Right hindlimb (tissue), 1 donor: ENCODE data around the gene SLK.
A peak's percentile ranks its signal among the peaks of the same experiment; 100 is the strongest.

Experiments used
- DNase-seq: peaks from one replicate; pipeline ENCODE4 v3.0.0-alpha.2; 2018

SLK gene

DNA sequence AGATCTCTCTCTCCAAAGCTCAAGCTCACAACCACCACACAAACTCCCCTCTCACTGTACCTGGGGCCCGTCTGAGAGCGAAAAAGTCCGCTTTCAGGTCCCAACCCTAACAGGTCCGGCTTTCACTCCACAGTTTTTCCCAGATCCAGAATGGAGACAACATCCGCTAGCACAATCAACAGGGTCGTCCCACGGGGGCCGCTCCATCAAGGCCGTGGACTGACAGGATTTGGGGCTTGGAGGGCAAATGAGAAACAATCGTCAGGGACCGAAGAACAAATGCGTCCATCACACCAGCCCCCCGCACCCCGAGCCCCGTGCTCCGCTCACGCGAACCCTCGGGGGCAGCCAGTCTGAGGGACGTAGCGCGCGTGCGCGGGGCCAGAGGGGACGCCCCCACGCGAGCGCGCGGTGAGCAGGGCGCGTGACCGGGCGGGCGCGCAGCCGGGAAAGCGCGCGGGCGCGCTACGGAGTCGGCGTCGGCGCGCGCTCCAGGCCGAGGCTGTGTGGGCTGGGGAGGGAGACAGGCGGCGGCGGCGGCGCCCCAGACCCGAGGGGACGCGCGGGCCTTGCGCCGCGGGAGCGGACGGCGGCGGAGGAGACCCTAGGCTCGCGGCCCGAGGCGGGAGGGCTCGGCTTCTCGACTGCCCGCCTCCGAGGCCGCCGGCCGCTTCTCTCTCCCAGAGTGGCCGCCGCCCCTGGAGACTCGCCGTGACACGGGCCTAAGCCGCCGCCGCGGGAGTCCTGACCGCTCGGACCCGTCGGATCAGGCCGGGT lies at the start of gene SLK:
TSS of gene SLK (plus strand) at position 470 of the 777 bp plus-strand sequence. CDS start 606 bp downstream, outside the sequence.
- peak; percentile 88 for DNase-seq

DNA sequence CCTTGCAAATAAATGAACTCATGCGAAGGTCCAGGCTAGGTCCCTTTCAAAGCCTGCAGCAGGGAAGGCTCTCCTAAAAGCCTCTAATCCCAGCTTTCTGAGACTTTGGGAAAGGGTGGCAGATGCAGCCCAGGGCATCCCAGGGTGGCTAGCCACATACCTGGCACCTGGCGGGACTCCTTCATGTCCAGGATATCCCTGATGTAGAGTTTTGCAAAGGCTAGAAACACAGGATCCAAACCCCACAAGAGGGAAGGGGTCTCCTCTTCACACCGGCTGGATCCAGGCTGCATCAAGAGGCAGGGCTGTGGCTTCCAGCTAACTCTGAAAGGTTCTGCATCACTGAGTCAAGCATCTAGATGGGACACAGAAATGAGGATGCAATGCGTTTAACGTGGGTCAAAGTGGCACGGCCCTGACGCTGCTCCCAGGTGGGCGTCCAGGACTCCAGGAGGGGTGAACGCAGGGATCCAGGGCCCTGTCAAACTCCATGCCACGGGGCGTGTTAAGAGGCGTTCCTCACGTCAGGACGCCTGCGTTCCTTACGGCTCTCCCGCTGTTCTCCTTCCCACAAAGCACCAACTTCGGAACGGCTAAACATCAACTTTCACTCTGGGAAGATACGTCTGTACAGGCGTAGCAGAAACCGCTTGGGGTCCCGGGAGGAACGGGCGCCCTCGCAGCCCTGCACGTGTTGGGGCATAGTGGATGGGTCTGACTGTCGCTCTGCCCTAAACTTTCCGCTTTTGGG lies 49.5 kb upstream of the SLK start:
- no peak for DNase-seq

DNA sequence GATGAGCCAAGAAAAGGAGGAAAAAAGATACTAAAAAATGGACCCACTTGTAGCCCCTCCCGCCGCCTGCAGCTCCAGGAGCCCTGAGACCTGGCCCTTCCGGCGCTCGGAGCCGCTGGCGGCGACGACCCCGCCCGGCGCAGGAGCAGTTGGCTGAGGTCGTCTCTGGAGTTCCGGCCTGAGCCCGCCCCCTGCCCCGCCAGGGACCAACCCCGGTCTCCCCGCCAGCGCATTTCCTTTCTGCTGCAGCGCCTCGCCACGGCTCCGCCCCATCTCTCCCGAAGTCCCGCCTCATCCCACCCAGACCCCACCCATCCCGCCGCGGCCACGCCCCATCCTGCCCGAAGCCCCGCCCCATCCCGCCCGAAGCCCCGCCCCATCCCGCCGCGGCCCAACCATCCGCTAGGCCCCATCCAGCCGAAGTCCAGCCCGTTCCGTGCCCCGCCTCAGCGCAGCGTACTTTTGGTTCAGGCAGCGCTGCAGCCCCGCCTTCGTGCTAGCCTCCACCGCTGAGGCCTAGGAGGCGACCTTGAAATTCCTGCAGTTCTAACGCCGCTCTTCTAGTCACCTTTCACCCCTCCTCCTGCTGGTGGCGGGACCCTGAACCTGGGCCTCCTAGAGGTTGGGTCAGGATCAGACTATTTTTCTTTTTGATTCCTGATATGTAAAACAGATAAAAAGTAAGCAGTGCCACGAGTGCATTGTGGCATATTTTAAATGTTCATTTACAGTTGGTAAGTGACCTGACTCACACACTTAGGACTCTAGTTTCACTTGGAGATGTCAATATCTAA lies 48.7 kb upstream of the SLK start, which contains the start of gene STN1:
TSS of gene STN1 (minus strand) at position 132 of the 794 bp plus-strand sequence. CDS start 590 bp downstream, outside the sequence.
- DNase-seq = peak; percentile 99

DNA sequence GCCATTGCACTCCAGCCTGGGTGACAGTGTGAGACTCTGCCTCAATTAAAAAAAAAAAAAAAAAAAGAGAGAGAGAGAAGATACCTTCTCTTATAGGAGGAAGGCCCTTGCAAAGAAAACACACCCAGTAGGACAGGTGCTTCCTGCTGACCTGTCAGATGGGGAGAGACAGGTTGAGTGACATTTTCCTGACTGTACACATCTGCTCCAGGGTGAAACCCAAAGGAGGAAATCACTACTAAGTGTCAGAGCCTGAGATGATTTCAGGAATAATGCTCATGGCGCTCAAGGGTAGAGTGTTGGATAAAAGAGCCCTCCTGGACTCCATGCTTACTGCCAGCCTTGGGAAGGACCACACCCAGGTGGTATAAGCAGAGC lies 47.3 kb upstream of the SLK start:
- no peak for DNase-seq

DNA sequence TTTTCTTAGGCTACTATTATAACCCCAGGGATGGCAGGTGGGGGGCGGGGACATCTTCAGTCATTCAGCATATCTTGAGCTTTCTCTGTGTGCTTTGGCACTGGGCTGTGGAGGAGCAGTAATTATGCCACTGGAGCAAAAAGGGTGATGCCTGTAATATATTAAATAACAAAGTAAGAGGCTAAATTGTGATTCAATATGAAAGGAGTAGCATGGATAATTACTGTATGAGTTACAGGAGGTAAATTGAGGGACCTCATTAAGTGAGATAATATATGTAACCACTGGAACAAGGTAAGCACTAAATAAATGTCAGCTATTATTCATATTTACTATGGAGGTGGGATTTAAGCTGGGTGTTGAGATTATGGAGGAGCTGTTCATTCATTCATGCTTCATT lies 45.7 kb upstream of the SLK start:
- no peak for DNase-seq

DNA sequence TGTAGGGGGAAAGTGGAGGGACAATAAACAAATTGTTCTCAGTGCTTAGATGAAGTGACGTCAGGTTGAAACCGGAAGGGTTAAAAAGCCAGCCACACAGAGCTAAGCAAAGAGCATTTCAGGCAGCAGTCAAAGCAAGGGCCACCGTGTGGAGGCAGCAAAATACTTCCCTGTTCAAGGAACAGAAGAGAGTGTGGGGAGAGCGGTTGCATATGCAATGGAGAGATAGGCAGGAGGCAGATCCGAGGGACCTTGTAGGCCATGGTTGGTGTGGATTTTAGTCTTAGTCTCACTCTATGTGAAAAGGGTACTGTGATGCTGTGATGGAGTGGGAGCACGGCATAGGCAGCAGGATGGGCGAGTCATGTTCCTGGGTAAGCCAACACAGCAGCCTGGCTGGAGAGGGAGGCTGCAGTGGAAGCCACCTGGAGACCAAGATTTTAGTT lies 45.2 kb upstream of the SLK start:
- DNase-seq = no peak

DNA sequence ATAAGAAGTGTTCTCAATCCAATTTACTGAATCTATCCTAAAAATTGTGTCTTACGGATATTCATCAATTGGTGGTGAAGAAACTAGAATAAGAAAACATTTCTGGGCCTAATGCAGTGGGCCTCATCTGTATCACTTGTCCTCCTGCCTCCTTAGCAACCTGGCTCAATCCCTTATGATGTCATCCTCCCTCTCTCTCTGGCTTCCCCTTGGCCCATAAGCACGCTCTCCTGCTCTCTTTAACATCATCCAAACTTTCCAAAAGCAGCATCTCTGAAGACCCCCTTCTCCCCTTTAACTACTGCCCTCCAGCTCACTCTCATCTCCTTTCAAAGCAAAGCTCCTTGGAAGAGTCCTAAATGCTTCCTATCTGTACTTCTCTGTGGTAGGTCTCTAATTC lies 44.3 kb upstream of the SLK start:
- no peak for DNase-seq

DNA sequence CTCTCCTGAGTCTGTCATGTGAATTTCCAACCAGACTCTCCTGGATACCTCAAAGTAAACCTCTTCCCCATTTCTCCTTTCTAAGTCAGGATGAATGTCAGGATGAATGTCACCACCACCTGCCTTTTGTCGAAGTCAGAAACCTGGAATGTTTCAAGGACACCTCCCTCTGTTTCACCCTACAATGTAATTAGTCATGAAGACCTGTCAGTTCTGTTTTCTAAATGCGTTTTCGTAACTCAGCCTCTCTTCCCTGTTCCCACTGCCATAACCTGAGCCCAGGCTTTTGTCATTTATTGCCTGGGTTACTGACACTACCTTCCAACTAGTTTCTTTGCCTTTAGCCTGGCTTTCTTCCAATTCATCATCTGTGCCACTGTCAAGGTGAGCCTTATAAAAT lies 43.4 kb upstream of the SLK start:
- DNase-seq = no peak

DNA sequence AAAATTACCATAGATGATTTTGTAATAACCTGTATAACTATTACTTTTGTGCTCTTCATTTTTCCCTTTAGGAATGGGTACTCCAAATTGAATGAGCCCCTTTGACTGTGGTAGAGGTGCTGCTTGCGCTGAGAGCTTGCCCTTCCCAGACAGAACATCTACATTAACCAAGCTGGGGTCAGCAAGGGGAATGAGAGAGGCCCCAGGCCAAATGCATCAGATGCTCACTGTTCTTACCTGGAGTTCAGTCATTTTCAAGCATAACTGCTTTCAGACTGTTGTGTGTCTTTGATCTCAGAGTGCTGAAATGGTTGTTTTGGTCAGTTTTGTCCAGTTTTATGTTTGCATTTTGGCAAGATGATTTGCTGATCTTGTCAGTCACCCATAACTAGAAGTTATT lies 41.3 kb upstream of the SLK start:
- no peak for DNase-seq

DNA sequence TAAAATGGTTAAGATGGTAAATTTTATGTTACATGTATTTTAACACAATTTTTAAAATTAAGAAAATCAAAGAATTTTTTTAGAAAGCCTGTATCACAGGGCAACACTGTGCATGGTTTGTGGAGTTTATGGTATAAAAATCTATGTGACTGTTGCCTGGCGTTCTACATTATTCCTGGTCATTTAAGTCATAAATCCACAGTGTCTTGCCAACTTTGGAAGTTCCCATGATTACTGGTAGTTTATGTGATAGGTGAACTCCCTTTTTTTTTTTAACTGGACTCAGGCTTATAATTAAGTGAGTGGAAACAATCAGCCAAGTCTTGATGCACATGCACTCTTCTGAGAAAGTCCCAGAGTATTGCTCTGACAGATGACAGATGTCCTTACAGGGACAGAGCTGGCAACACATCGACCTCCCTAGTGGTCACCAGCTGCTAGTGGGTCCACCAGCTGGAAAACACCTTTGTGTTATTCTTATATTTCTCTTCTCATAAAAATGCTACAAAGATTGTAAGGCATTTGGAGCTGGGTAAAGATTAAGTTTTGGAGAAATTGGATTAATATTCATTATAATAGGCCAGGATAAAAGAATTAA lies 40.1 kb upstream of the SLK start:
- DNase-seq = no peak

DNA sequence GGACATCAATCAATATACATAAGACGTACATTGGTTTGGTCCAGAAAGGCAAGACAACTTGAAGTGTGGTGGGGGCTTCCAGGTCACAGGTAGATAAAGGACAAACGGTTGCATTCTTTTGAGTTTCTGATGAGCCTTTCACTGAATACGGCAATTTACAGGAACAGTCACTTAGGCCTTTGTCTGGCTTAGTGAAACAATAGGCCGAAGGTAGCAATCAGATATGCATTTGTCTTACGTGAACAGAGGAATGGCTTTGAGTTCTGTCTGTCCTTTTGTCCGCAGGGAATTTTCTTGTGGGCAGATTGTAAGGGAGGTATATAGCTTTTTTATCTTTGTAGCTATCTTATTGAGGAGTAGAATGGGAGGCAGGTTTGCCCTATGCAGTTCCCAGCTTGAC lies 38.2 kb upstream of the SLK start:
- no peak for DNase-seq

DNA sequence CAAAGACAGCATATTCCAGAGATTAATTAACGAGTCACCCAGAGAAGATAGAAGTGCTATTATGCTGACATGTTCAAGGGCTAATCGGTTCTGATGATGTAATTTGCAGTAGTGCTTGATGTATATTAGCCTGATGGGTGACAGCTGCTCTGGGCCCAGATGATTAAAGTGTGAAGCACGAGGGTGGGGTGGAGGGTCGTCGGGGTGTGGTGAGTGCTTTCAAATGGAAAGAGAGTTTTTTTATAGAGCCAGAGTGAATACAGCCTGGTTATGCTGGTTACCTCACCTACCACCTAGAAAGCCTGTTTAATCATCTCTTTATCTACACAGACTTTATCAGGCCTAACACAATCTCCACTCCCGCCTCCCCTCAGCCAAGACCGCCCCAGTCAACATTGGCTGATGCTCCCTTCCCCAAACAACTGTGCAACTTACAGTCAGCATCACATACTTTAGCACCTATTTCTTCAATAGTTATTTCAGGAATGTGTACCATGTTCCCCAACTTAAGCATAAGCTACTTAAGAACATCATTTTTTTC lies 37.5 kb upstream of the SLK start:
- DNase-seq = no peak

DNA sequence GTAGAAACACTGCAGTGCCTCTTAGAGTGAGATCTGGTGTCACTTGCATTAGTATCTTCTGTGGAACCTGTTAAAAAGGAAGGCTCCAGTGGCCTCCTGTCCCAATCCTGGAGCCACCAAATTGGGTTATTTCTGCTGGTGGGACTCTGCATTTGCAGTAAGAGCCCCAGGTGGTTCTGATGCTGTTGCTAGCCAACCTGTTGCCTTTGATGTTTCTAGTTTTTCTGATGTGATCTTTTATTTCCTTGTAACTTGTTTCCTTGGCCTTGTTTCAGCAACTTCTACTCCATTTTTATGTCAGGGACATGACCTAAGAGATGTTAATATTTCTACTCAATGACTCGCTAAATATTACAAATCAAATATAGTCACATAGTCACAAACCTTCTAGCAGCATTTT lies 36.5 kb upstream of the SLK start:
- no peak for DNase-seq

DNA sequence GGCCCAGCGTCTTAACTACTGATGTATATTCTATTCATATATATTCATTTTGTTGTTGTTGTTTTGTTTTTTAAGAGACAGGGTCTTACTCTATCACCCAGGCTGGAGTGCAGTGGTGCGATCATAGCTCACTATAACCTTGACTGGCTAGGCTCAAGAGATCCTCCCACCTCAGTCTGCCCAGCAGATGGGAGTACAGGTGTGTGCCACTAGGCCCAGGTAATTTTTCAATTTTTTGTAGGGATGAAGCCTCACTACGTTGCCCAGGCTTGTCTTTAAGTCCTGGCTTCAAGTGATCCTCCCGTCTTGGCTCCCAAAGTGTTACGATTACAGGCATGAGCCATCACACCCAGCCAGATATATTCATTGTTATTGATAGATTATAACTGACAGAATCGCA lies 36.1 kb upstream of the SLK start:
- DNase-seq = no peak

DNA sequence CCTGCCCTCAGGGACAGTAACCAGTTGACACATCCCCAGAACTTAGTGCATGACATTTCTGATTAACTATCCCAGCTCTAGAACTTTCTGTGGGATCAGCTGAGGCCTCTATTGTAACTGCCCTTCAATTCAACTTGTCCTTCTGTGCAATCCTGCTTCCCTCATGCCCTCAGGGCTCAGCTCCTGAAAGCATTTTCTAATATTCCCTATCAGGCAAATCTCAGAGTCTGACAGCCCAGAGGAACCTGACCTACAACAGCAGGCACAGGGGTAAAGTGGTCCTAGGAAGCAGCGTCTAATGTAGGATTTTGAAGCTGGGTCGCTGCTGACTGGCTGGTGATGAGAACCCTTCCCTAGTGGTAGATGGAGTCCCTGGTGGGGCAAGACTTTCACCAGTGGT lies 35.3 kb upstream of the SLK start:
- DNase-seq = no peak

DNA sequence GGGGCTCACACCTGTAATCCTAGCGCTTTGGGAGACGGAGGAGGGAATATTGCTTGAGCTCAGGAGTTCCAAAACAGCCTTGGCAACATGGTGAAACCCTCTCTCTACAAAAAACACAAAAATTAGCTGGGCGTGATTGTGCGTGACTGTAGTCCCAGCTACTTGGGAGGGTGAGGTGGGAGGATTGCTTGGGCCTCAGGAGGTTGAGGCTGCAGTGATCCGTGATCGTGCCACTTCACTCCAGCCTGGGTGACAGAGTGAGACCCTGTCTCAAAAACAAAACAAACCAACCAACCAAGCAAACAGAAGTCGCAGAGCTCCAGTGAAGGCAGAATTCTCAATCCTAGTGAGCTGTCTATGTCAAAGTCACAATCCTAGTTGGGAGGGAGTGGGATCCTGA lies 34.7 kb upstream of the SLK start:
- no peak for DNase-seq

DNA sequence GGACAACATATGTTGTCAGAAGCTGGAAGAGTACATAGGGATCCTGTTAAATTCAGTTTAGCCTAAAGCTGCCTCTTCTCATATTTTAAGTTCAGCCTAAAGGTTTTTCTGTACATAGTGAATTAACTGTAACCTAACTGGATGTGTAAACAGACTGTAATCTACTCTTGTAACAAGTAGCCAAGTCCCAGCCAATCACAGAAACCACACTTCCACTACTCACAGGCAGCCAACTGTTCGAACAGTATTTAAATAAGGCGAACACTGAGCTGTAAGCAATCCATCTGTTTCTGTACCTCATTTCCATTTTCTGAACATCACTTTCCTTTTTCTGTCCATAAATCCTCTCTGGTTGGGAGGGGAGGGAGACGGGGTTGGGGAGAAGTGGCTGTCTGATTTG lies 34.0 kb upstream of the SLK start:
- no peak for DNase-seq

DNA sequence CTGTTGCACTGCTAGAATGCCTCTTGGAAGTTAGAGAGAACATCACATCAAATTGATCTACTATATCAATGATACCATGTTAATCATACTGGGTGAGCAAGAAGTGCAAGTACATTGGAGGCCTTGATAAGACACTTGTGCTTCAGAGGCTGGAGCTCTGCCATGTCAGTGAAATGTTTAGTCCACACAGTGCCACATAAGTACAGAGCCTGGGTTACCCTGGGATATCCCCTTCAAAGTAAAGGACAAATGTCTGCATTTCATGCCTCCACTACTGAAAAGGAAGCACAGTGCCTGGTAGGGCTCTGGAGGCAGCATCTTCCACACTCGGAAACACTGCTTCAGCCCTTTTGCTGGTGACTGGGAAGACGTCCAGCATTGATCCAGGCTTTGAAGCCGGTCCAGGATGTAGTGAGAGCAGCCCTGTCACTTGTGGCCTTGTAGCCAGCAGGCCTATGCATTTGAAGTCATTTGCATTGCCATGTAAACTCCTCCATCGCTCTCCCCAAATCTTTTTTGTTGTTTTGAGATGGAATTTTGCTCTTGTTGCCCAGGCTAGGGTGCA lies 33.3 kb upstream of the SLK start:
- DNase-seq = no peak

DNA sequence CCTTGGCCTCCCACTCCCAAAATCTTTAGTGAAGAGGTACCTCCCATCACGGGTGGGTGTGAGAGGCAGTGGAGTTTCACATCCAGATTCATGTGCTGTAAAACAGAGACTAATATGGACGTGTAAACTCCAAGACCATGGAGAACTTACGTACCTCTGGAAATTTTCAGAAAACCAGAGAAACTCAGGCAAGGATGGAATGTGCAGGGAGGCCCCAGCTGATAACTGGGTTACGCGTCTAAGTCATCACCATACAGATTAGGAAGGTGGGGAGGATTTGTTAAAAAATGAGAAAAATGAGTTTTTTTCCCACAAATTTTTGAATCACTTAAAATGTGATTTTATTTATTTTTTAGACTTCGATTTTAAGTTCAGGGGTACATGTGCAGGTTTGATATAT lies 32.6 kb upstream of the SLK start:
- no peak for DNase-seq

DNA sequence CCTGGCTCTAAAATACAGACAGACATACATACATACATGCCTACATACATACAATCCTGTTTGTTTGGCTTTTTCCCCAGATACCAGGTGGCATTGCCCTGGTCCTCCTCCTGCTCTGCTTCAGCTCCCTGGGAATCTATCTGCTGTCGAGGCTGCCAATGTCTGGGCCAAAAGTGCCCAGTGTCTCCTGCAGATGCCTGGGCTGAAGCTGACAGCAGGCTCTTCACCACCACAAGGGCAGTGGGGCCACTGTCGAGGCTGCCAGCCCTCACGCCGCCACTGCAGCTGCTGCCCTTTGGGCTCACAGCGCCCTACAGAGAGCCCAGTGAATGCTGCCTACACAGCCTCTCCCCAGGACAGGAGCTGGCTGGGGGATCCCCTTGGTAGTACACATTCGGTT lies 30.9 kb upstream of the SLK start:
- DNase-seq = no peak

DNA sequence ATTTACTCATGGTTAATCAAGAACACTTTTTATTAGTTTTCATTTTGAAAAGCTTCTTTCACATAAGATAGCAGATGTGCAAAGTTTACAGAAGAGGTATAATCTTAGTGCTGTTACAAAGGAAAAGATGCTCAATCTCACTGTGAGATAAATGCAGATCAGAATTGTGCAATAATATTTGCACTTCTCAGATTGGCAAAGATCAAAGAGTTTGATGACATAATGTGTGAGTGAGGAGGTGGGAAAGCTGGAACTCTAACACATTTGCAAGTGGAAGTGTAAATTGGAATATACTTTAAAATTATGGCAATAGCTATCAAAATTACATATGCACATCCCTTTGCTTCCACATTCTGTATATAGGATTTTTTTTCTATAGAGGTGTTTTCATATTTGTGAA lies 27.4 kb upstream of the SLK start:
- no peak for DNase-seq

DNA sequence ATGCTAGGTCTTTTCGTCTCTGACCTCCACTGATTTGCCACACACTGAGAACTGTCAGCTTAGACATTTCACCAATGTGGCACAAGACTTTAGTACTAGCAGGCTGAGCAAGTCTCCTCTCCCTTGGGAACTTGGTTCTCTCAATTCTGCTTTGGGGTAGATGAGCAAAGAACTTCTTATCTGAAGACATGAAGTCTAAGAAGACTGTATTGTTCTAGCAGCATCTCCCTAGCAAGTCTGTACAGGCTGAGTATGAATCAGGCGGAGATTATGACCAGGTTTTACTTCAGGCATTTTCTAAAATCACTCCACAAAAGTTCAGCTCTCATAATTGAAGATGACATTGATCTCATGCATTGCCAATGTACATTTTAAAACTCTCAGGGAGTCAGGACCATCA lies 25.1 kb upstream of the SLK start:
- DNase-seq = no peak

DNA sequence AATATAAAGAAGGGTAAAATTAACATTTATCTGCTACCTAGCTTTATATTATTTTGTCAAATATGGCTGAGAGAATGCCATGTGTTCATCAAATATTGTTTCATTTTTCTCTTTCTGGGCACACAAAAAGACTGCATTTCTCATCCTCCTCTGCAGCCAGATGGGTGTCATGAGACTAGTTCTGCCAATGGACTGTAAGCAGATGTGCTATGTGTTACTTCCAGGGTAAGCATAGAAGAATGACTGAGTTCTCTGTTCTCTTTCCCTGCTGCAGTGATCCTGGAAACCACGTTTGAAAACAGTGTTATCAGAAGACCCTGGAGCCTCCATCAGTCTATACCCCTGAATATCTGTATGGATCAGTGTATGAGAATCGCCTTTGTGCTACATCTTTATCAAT lies 24.1 kb upstream of the SLK start:
- no peak for DNase-seq
